Osteoblast (primary cell): ENCODE results near the gene SLC6A6. TPM values are rescaled to one million over a fixed set of nuclear protein-coding genes. Genes with fewer than 3 reads are reported as not detected.
"Not testable (repeated sequence)": the region's sequence is repeated elsewhere in the genome, so short reads cannot be mapped to it uniquely, and the experiment has no call there.

Experiments
- DNase-seq: peaks from one replicate; pipeline ENCODE4 v3.0.0; 2011; ENCODE audit warnings: low spot score, mixed read lengths; ENCODE audit not compliant: insufficient read length; ENCODE audit errors: missing footprints
- H2AFZ ChIP-seq: 2 replicates; pipeline ENCODE4 v1.6.0; 2011; ENCODE audit warnings: mild to moderate bottlenecking, low read length
- H3K27ac ChIP-seq: 2 replicates; pipeline ENCODE4 v1.5.1; 2011; ENCODE audit warnings: mild to moderate bottlenecking, low read depth, low read length, moderate library complexity
- H3K27me3 ChIP-seq: 2 replicates; pipeline ENCODE4 v1.6.0; 2012; ENCODE audit warnings: mild to moderate bottlenecking, control low read depth, inconsistent platforms, low read length, moderate library complexity; ENCODE audit not compliant: insufficient read depth
- H3K36me3 ChIP-seq: 2 replicates; pipeline ENCODE4 v1.5.1; 2011; ENCODE audit warnings: mild to moderate bottlenecking, low read length, control low read depth, moderate library complexity; ENCODE audit not compliant: insufficient read depth
- H3K4me1 ChIP-seq: 2 replicates; pipeline ENCODE4 v1.5.1; 2011; ENCODE audit warnings: mild to moderate bottlenecking, low read length, control low read depth, moderate library complexity; ENCODE audit not compliant: insufficient read depth
- H3K4me2 ChIP-seq: 2 replicates; pipeline ENCODE4 v1.6.0; 2011; ENCODE audit warnings: mild to moderate bottlenecking, low read length; ENCODE audit not compliant: insufficient read depth
- H3K4me3 ChIP-seq: fragments of 200-600 bp; sonication (generic); 3 replicates; pipeline ENCODE4 v1.5.1; 2012; ENCODE audit warnings: mild to moderate bottlenecking, low read length, inconsistent platforms; ENCODE audit not compliant: insufficient read depth
- H3K79me2 ChIP-seq: 2 replicates; pipeline ENCODE4 v1.6.0; 2012; ENCODE audit warnings: mild to moderate bottlenecking, low read length, control low read depth, inconsistent platforms; ENCODE audit not compliant: insufficient read depth
- H3K9me3 ChIP-seq: 2 replicates; pipeline ENCODE4 v1.5.1; 2011; ENCODE audit warnings: low read depth, low read length, control low read depth
- H4K20me1 ChIP-seq: 2 replicates; pipeline ENCODE4 v1.6.0; 2012; ENCODE audit warnings: mild to moderate bottlenecking, low read length, control low read depth; ENCODE audit not compliant: insufficient read depth
- total RNA-seq: library from RNA; depleted of rRNA; stranded (reverse); fragments of >200 nt; gene quantifications from 2 replicates; pipeline ENCODE4 v1.2.3, GENCODE V29; 2012
- TF ChIP-seq, protein P1 (sequence below): IDR thresholded peaks from 2 replicates; pipeline ENCODE4 v1.5.1; 2011; ENCODE audit warnings: mild to moderate bottlenecking, low read depth, low read length, moderate library complexity; ENCODE audit errors: extremely low read depth

Gene SLC6A6
- total RNA-seq, 1 donor: 86.5 TPM

DNA sequence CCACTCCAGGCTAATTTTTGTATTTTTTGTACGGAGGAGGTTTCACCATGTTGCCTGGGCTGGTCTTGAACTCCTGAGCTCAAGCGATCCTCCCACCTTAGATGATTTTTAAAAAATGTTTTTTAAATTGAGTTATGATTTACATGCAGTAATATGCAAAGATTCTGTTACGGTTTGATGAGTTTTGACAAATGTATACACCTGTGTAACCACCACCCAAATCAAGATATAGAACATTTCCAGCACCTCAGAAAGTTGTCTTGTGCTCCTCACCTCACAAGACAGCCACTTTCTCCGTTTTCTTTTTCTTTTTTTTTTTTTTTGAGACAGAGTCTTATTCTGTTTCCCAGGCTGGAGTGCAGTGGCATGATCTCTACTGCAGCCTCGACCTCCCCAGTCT lies 4.8 kb downstream of the SLC6A6 start:
- Histone ChIP-seq H3K4me1 (peaks cover 51% of the 10 kb centered on the region), H4K20me1 (peaks cover 32% of the 10 kb centered on the region), H3K36me3 (peaks cover 20% of the 10 kb centered on the region), H2AFZ (no peak overlapping the region), H3K9me3 (no peaks in the 10 kb centered on the region), H3K79me2 (peaks cover 87% of the 10 kb centered on the region), H3K27me3 (no peaks in the 10 kb centered on the region), H3K27ac (no peak overlapping the region), H3K4me2 (no peak overlapping the region), H3K4me3 (no peak overlapping the region)
- no peak for DNase-seq
- TF ChIP-seq, protein P1, sequence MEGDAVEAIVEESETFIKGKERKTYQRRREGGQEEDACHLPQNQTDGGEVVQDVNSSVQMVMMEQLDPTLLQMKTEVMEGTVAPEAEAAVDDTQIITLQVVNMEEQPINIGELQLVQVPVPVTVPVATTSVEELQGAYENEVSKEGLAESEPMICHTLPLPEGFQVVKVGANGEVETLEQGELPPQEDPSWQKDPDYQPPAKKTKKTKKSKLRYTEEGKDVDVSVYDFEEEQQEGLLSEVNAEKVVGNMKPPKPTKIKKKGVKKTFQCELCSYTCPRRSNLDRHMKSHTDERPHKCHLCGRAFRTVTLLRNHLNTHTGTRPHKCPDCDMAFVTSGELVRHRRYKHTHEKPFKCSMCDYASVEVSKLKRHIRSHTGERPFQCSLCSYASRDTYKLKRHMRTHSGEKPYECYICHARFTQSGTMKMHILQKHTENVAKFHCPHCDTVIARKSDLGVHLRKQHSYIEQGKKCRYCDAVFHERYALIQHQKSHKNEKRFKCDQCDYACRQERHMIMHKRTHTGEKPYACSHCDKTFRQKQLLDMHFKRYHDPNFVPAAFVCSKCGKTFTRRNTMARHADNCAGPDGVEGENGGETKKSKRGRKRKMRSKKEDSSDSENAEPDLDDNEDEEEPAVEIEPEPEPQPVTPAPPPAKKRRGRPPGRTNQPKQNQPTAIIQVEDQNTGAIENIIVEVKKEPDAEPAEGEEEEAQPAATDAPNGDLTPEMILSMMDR: no peak

DNA sequence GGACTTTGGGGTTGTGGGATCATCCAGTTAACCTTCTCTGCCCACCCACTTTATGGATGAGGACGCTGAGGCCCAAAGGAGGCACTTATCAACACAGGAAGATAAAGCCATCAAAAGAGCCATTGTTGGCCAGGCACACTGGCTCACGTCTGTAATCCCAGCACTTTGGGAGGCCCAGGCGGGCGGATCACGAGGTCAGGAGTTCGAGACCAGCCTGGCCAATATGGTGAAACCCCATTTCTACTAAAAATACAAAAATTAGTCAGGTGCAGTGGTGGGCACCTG lies 7.3 kb downstream of the SLC6A6 start:
- not testable (repeated sequence) for DNase-seq, H3K4me3 ChIP-seq, H3K9me3 ChIP-seq, H3K4me2 ChIP-seq, H2AFZ ChIP-seq, H3K27me3 ChIP-seq
- H3K36me3 ChIP-seq: peaks cover 26% of the 10 kb centered on the region
- peaks cover 89% of the 10 kb centered on the region for H3K79me2 ChIP-seq
- peaks cover 26% of the 10 kb centered on the region for H4K20me1 ChIP-seq
- peak overlapping the region; percentile 86 for H3K27ac ChIP-seq
- H3K4me1 ChIP-seq: peaks cover 69% of the 10 kb centered on the region

DNA sequence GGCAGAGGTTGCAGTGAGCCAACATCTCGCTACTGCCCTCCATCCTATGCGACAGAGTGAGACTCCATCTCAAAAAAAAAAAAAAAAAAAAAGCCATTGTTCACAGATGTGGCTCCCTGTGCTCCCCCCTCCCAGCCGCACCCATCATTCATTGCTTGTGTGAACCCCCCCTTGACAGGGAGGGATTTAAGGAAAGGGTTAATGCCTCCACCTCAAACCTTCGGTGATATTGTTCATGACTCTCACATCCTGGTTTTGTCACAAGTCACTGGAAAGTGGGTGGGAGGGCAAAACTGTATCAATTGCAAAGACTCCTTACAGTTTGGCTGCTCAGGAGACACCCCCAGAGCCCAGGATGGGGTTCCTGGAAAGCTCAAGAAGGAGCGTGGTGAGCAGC lies 7.7 kb downstream of the SLC6A6 start:
- no peaks in the 10 kb centered on the region for H3K9me3 ChIP-seq
- H4K20me1 ChIP-seq: peaks cover 26% of the 10 kb centered on the region
- H3K27ac ChIP-seq: peak overlapping the region; percentile 86
- TF ChIP-seq, protein P1: no peak
- peaks cover 89% of the 10 kb centered on the region for H3K79me2 ChIP-seq
- peaks cover 69% of the 10 kb centered on the region for H3K4me1 ChIP-seq
- peaks cover 26% of the 10 kb centered on the region for H3K36me3 ChIP-seq
- no peak for DNase-seq
- H3K4me3 ChIP-seq: no peak overlapping the region
- no peak overlapping the region for H2AFZ ChIP-seq
- H3K4me2 ChIP-seq: peak overlapping the region; percentile 9
- no peaks in the 10 kb centered on the region for H3K27me3 ChIP-seq

DNA sequence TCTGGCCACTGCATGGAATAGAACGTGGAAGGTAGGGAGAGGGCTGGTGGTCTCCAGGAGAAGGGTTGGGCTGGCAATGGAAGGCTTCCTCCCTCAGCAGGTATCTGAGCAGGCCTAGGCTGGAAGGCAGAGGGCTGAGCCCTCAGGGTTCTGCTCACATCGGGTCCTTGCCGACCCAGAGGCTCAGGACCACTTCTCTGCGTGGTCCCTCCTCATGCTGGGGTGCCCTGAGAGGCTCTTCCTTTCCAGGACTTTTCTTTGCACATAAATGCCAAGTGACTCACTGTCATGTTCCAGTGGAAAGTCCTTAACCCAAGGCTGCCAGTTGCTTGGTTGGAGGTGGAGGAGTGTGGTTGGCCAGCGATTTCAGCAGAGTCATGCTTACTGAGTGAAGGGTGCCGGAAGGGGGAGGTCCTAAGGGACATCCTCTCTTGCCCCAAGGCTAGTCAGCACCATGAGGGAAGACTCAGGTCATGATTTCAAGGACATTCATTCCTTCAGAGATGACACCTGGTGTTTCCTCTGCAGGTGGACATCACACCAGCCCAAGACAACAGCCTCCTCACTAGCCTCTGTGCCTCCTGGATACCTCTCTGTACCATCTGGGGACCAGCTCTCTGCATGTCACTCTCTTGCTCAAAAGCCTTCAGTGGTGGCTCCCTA lies 8.2 kb downstream of the SLC6A6 start:
- peaks cover 69% of the 10 kb centered on the region for H3K4me1 ChIP-seq
- H3K4me3 ChIP-seq: no peak overlapping the region
- H3K27ac ChIP-seq: peak overlapping the region; percentile 86
- TF ChIP-seq, protein P1: no peak
- peaks cover 26% of the 10 kb centered on the region for H3K36me3 ChIP-seq
- no peaks in the 10 kb centered on the region for H3K27me3 ChIP-seq
- H2AFZ ChIP-seq: no peak overlapping the region
- peak overlapping the region; percentile 9 for H3K4me2 ChIP-seq
- H3K9me3 ChIP-seq: no peaks in the 10 kb centered on the region
- peaks cover 85% of the 10 kb centered on the region for H3K79me2 ChIP-seq
- H4K20me1 ChIP-seq: peaks cover 22% of the 10 kb centered on the region
- peak; percentile 96 for DNase-seq
